Activated CD4-positive, alpha-beta memory T cell treated with anti-CD3 and anti-CD28 coated beads for 36 hours (primary cell): ENCODE data around the gene NRCAM. TPM values are rescaled to one million over a fixed set of nuclear protein-coding genes. Genes with fewer than 3 reads are reported as not detected.

Experiments
- CTCF ChIA-PET: fragments of 350-600 bp; sonication (Branson Sonifier 250); formaldehyde crosslinking; loops from one replicate; lab custom pipeline; 2021; ENCODE audit warnings: antibody characterized with exemption, inconsistent platforms; lab: Charles Lee
- POLR2A ChIA-PET: fragments of 350-600 bp; sonication (Branson Sonifier 250); formaldehyde crosslinking; loops from one replicate; lab custom pipeline; 2021; ENCODE audit warnings: antibody characterized with exemption; lab: Charles Lee
- DNase-seq: peaks from one replicate; pipeline ENCODE4 v3.0.0-alpha.2; 2020
- H3K27ac Mint-ChIP-seq: one replicate; pipeline ENCODE4 v1.8.0; 2021; ENCODE audit warnings: mixed read lengths
- H3K27me3 Mint-ChIP-seq: one replicate; pipeline ENCODE4 v1.8.0; 2021; ENCODE audit warnings: mixed read lengths
- H3K36me3 Mint-ChIP-seq: one replicate; pipeline ENCODE4 v1.8.0; 2021; ENCODE audit warnings: mixed read lengths
- H3K4me1 Mint-ChIP-seq: one replicate; pipeline ENCODE4 v1.8.0; 2021; ENCODE audit warnings: low read depth, mixed read lengths
- H3K4me3 Mint-ChIP-seq: one replicate; pipeline ENCODE4 v1.8.0; 2021; ENCODE audit warnings: mild to moderate bottlenecking, mixed read lengths
- H3K9me3 Mint-ChIP-seq: one replicate; pipeline ENCODE4 v1.8.0; 2021; ENCODE audit warnings: mixed read lengths
- intact Hi-C: fragments of 100-400 bp; cut with micrococcal nuclease; formaldehyde crosslinking; loops from one replicate; pipeline ENCODE4 v1.15.1; 2023
- total RNA-seq, 2 experiments: library from RNA; stranded (reverse); gene quantifications; one replicate each; pipeline ENCODE4 v1.2.3, GENCODE V29; 2021

NRCAM gene
- total RNA-seq, 2 experiments from 2014 or later: 0.14 TPM; not detected in 1

- Mint-ChIP-seq H3K27ac (no peak overlapping the region), H3K9me3 (no peaks in the 10 kb centered on the region), H3K4me3 (no peak overlapping the region), H3K27me3 (peaks cover 2% of the 10 kb centered on the region), H3K4me1 (no peaks in the 10 kb centered on the region), H3K36me3 (no peaks in the 10 kb centered on the region)
- POLR2A ChIA-PET: no interaction called here
- no peak for DNase-seq
- intact Hi-C loops: loop anchor here (1.0 kb wide), 2 partner anchors 279 to 316 kb away; no protein-coding TSS in a partner anchor
- CTCF ChIA-PET: interaction anchor here (0.6 to 1.5 kb wide), 7 partner anchors 17 to 326 kb away, joined by 3 to 13 read pairs (median 4); no protein-coding TSS in a partner anchor
Measured at GRCh38 chr7:108181073-108181985, 274.9 kb downstream of the NRCAM start.

DNA sequence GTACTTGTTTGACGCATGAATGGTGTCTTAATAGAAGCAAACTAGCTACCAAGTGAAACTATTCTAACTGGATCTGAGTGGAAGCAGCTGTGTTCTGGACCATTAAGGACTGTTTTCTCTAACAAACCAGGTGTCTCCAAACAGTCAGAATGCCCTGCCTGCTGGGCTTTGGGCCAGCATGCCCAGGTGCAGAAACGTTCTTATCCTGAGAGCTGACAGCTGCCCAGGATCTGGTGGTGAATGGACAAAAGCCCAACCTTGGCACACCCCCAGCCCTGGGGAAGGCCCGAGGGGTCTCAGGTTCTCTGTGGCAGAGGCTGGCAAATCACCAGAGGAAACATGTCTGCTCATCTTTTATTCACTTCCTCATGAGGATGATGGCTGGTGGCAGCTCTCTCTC lies 277.8 kb downstream of the NRCAM start:
- intact Hi-C loops: no loop called here
- no peak for DNase-seq
- H3K4me1 Mint-ChIP-seq: no peaks in the 10 kb centered on the region
- CTCF ChIA-PET: interaction anchor here (1.2 to 3.5 kb wide), 3 partner anchors 10 to 319 kb away, joined by 3 to 17 read pairs (median 5); no protein-coding TSS in a partner anchor
- no peaks in the 10 kb centered on the region for H3K9me3 Mint-ChIP-seq
- H3K4me3 Mint-ChIP-seq: no peak overlapping the region
- no peak overlapping the region for H3K27ac Mint-ChIP-seq
- peaks cover 6% of the 10 kb centered on the region for H3K27me3 Mint-ChIP-seq
- no peaks in the 10 kb centered on the region for H3K36me3 Mint-ChIP-seq
- POLR2A ChIA-PET: no interaction called here

- Mint-ChIP-seq H3K36me3 (no peaks in the 10 kb centered on the region), H3K27me3 (peaks cover 6% of the 10 kb centered on the region)
- POLR2A ChIA-PET: no interaction called here
Measured at GRCh38 chr7:108171164-108171563, 285.1 kb downstream of the NRCAM start.

DNA sequence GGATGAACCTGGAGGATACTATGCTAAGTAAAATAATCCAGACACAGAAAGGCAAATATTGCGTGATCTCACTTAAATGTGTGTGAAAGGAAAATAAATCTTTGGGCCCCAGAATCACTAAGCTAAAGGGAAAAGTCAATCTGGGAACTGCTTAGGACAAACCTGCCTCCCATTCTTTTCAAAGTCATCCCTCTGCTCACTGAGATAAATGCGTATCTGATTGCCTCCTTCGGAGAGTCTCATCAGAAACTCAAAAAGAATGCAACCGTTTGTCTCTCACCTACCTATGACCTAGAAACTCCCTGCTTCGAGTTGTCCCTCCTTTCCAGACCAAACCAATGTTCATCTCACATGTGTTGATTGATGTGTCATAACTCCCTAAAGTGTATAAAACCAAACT lies 286.0 kb downstream of the NRCAM start:
- Mint-ChIP-seq H3K27ac (no peak overlapping the region), H3K36me3 (no peaks in the 10 kb centered on the region), H3K9me3 (no peaks in the 10 kb centered on the region), H3K27me3 (peaks cover 6% of the 10 kb centered on the region), H3K4me1 (no peaks in the 10 kb centered on the region), H3K4me3 (no peak overlapping the region)
- POLR2A ChIA-PET: no interaction called here
- intact Hi-C loops: no loop called here
- no peak for DNase-seq
- CTCF ChIA-PET: no interaction called here

More at GRCh38 chr7:108171164-108171563, 285.1 kb downstream of the NRCAM start:
- Mint-ChIP-seq H3K9me3 (no peaks in the 10 kb centered on the region), H3K27ac (no peak overlapping the region), H3K4me3 (no peak overlapping the region), H3K4me1 (no peaks in the 10 kb centered on the region)
- DNase-seq: no peak
- CTCF ChIA-PET: interaction anchor here (1.7 kb wide), 1 partner anchor 12 kb away, joined by 5 read pairs; no protein-coding TSS in a partner anchor
- intact Hi-C loops: no loop called here

GRCh38 chr7:108167460-108167859 lies 288.8 kb downstream of the NRCAM start:
- intact Hi-C loops: no loop called here
- no peaks in the 10 kb centered on the region for H3K4me1 Mint-ChIP-seq
- H3K27me3 Mint-ChIP-seq: no peaks in the 10 kb centered on the region
- ChIA-PET POLR2A (no interaction called here), CTCF (no interaction called here)
- no peak overlapping the region for H3K4me3 Mint-ChIP-seq
- no peak for DNase-seq
- no peak overlapping the region for H3K27ac Mint-ChIP-seq
- no peaks in the 10 kb centered on the region for H3K36me3 Mint-ChIP-seq
- no peaks in the 10 kb centered on the region for H3K9me3 Mint-ChIP-seq

DNA sequence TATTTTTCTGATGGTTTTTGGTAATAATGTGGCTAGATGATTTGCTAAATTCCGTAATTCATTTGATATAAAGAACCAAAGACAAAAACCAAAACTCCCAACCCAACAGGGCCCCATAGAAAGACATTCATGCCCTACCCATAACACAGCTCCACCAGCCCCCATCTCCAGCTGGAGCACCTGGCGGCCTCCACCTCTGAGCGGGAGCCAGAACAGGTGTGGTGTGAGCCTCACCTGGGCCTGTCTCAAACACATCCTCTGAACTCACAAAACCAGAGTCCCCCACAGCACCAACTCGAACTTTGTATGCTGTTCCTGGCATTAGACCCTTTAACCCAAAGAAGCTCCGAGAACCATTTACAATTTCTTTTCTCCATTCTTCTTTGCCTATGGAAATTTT lies 289.5 kb downstream of the NRCAM start:
- Mint-ChIP-seq H3K4me1 (no peaks in the 10 kb centered on the region), H3K36me3 (no peaks in the 10 kb centered on the region), H3K4me3 (no peak overlapping the region), H3K9me3 (no peaks in the 10 kb centered on the region), H3K27ac (no peak overlapping the region), H3K27me3 (no peaks in the 10 kb centered on the region)
- ChIA-PET CTCF (no interaction called here), POLR2A (no interaction called here)
- intact Hi-C loops: no loop called here
- no peak for DNase-seq

DNA sequence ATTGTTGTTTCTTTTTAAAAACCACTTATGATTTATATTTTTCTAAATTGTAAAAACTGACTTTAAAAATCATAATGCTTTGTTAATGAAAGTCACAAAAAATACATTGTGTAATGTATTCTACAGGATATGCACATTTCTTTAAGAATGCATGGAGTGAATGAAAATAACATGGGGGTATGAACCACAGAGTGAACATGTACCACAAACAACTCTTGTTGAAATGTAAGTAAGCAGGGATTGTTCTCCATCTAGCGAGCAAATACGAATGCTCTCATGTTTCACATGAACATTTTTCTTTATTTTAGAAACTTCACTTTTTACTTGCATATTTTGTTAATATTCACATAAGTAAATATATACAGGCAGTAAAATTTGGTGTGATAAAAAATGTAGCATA lies 290.5 kb downstream of the NRCAM start:
- Mint-ChIP-seq H3K27ac (no peak overlapping the region), H3K27me3 (peaks cover 2% of the 10 kb centered on the region), H3K4me1 (no peaks in the 10 kb centered on the region)

DNA sequence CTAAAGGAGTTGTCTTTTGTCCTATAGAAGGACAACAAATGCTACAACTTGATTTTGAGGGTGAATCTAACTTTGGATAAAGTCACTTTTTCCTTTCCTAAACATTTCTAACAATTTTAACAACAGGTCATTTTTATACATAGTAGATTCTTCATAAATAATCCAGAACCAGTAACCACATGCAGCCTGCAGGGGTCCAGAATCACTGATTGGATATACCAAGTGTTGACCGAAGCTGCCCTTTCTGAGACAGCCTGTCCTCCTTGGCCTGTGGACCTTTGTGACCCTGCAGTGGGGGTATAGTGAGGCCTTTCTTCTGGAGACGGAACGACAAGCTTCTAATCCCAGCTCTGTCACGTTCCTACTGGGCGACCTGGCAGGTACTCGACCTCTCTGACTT lies 291.3 kb downstream of the NRCAM start:
- H3K4me3 Mint-ChIP-seq: no peak overlapping the region
- DNase-seq: no peak

More for the DNA sequence above, 290.5 kb downstream of the NRCAM start:
- ChIA-PET POLR2A (no interaction called here), CTCF (no interaction called here)
- no peaks in the 10 kb centered on the region for H3K36me3 Mint-ChIP-seq
- intact Hi-C loops: no loop called here
- H3K4me3 Mint-ChIP-seq: no peak overlapping the region
- H3K9me3 Mint-ChIP-seq: no peaks in the 10 kb centered on the region
- DNase-seq: no peak

GRCh38 chr7:108164342-108164741 lies 291.9 kb downstream of the NRCAM start:
- Mint-ChIP-seq H3K36me3 (no peaks in the 10 kb centered on the region), H3K27ac (no peak overlapping the region), H3K27me3 (peaks cover 7% of the 10 kb centered on the region), H3K4me3 (no peak overlapping the region), H3K9me3 (no peaks in the 10 kb centered on the region), H3K4me1 (no peaks in the 10 kb centered on the region)
- intact Hi-C loops: no loop called here
- ChIA-PET POLR2A (no interaction called here), CTCF (no interaction called here)
- DNase-seq: no peak

More for the DNA sequence above, 291.3 kb downstream of the NRCAM start:
- Mint-ChIP-seq H3K27me3 (peaks cover 7% of the 10 kb centered on the region), H3K36me3 (no peaks in the 10 kb centered on the region), H3K9me3 (no peaks in the 10 kb centered on the region), H3K4me1 (no peaks in the 10 kb centered on the region), H3K27ac (no peak overlapping the region)
- intact Hi-C loops: no loop called here
- ChIA-PET POLR2A (no interaction called here), CTCF (no interaction called here)

GRCh38 chr7:108158776-108159175 lies 297.5 kb downstream of the NRCAM start:
- Mint-ChIP-seq H3K27ac (no peak overlapping the region), H3K9me3 (no peaks in the 10 kb centered on the region), H3K36me3 (no peaks in the 10 kb centered on the region), H3K27me3 (peaks cover 10% of the 10 kb centered on the region), H3K4me1 (peaks cover 2% of the 10 kb centered on the region), H3K4me3 (no peak overlapping the region)
- intact Hi-C loops: no loop called here
- no peak for DNase-seq
- ChIA-PET POLR2A (no interaction called here), CTCF (no interaction called here)

DNA sequence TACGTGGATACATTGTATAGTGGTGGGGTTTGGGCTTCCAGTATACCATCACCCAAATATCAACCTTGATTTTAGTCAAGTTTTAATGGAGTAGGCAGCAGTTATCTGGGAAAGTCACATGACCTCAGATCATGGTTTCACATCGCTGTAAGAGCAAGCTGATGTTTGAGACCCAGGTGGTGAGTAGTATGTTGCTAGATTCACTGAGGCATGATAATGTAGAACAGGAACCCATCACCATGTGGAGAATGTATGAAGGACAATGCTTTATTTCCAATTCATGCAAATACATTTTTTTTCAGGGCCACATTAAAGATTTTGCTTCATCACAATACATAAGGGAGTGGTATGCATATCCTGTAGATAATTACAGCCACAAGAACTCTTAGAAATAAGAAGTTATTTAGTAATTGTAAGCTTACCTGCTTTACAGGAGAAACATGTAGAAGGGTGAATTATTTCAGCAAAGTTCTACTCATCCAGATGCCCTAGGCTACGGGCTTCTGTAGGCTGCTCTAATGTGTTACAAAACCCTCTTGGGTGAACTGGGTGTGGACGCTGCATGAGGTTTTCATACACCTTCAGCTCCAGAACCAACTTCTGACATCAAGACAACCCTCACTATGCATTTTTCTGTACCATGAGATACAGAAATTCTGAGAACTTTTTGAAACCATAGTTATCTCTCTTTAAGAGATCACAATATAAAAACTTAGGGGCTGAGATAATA lies 298.5 kb downstream of the NRCAM start:
- no peak for DNase-seq
- Mint-ChIP-seq H3K4me3 (no peak overlapping the region), H3K4me1 (peaks cover 2% of the 10 kb centered on the region), H3K9me3 (no peaks in the 10 kb centered on the region), H3K27ac (no peak overlapping the region), H3K36me3 (no peaks in the 10 kb centered on the region), H3K27me3 (peaks cover 10% of the 10 kb centered on the region)
- CTCF ChIA-PET: no interaction called here
- intact Hi-C loops: no loop called here
- POLR2A ChIA-PET: no interaction called here

GRCh38 chr7:108156897-108157605 lies 299.2 kb downstream of the NRCAM start:
- ChIA-PET POLR2A (no interaction called here), CTCF (no interaction called here)
- peaks cover 10% of the 10 kb centered on the region for H3K27me3 Mint-ChIP-seq
- H3K4me3 Mint-ChIP-seq: no peak overlapping the region
- no peaks in the 10 kb centered on the region for H3K9me3 Mint-ChIP-seq
- DNase-seq: no peak
- H3K4me1 Mint-ChIP-seq: peaks cover 2% of the 10 kb centered on the region
- intact Hi-C loops: no loop called here
- H3K27ac Mint-ChIP-seq: no peak overlapping the region
- H3K36me3 Mint-ChIP-seq: no peaks in the 10 kb centered on the region
